SK-N-DZ (cell line): ENCODE measurements around the gene ABCC5.

Experiments
- DNase-seq: peaks from one replicate; pipeline ENCODE4 v3.0.0-alpha.2; 2015; ENCODE audit warnings: low spot score

Gene ABCC5

DNA sequence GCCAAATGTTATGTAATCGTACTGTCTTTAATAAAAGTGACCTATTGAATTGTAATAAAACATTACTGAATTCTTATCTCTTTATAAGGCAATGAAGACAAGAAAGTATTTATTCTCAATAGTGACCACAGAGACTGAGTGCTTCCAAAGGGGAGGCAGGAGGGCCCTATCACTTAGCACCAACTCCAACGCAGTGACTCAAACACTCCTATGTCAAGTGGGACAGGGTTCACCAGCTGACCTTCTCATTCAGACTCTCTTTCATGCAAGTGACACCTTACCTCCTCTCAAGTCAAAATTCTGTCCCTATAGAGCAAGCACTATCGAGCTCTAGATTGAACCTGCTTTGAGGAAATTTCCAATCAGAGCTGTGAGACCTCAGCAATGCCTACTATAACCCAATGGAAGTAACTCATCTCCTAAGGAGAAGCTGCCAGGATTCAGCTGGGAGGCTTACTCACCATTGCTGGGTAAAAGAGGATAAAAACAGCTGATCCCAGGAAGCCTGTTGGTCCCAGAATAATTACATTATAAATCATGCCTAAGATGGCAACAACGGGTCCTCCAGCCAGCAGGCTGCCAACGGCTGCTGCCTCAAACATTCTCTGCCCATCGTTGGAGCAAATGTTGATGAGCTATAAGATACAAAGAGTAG is 35.6 kb downstream of the ABCC5 start:
- no peak for DNase-seq

DNA sequence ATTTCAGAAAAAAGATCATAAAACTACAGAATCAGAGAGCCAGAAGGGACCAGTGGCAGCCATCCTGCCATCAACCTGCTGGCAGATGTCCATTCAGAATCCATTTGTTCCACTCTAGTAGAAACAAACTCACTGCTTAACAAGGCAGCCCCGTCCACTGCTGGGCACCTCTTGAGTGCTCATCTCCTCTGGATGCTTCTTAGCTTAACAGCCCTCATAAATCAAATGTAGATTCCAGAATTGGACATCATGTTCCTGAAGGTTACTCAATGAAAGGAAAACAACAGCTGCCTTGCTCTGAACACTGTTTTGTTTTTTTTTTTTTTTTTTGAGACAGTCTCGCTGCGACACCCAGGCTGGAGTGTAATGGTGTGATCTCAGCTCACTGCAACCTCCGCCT is 37.3 kb downstream of the ABCC5 start:
- no peak for DNase-seq

DNA sequence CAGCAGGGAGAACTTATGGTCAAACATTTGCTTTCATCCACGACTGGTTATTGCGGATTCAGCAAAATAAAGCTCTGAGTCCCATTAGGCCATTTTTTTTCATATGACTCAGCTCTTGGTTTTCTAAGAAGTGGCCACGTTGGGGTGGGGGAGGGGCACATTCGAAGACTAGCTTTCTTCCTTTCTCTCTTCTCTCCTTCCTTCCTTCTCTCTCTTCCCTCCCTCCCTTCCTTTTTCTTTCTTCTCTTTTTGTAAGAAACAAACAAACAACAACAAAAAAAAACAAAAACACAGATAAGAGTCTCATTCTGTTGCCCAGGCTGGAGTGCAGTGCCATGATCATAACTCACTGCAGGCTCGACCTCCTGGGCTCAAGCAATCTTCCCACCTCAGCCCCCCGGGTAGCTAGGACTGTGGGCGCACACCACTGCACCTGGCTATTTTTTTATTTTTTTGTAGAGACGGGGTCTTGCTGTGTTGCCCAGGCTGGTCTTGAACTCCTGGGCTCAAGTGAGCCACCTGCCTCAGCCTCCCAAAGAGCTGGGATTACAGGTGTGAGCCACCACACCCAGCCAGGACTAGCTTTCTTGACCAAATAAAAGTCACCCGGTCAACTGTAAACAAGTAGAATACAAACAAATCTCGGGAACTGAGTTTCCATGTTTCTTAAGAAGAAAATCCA is 41.6 kb downstream of the ABCC5 start:
- no peak for DNase-seq

DNA sequence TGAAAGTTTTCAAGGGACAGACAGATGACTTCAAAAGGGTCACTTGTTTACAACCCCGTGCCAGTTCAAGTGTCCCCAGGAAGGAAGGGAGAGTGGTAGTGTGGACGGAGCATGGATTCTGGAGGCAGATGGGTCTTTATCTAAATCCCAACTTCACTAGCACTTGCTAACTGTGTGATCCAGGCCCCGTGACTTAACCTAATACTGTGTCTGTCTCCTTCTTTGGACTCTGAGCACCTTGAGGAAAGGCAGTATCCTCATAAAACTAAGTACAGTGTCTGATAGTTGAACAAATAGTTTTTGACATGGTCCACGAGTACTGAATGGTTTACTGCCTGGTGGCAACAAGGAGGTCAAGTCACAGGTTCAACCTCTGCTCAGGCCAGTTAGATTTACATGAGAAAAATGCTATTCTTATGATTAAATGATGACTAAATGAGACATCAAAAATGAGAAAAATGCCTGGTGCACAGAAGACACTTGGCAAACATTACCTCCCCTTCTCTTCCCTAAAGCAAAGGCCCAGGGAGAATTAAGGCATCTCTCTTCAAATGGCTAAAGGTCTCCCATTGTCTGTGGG is 48.9 kb downstream of the ABCC5 start:
- no peak for DNase-seq

DNA sequence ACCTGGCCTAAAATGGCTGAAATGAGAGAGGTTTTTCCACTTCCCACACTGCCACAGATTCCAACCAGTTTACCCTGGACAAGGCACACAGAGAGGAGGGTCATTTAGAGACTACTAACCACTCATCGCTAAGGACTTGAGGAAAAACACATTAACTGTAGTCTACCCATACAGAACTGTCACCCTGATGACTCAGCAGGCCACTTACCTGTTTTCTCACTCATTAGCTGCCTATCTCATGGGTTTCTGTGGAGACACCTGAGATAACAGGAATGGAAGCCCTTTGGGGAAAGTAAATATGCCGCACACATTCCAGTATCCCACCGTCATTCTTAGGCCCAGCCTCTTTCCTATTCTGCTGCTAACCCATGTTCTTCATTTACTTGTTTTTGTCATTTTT is 50.0 kb downstream of the ABCC5 start:
- no peak for DNase-seq

DNA sequence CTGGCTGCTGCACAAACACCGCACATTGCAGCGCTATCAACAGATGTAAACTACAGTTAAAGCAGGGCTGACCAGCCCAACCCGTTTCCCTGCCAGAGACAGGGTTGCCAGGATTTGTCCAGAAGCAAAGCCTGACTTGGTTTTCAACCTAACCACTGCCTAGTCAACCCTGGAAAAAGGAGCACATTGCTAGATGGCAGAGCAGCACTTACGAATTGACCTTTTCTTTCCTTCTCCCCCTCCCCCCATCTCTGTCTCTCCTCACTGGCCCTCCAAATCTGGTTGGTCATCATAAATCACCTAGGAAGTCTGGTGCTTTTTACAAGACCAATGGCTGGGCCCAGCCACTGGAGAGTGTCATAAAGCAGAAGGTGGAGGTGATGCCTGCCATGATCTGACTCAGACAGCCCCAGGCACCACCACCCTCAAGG is 51.3 kb downstream of the ABCC5 start:
- no peak for DNase-seq

DNA sequence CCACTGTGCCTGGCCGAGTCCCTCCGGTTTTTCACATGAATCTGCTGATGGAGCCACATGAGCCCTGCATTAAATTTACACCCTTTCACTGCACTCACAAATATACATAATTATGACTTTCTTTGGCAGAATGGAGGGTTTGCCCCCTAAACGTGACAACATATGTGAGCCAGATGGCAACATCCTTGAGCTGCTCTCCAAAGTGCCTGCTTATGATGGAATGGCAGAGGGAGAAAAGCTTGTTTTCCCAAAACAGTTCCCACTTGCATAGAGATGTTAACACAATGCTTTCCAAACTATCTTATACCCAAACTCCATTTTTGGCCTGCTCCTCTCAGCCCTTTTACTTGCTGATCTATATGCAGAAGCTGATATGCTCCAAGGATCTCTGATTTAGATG is 54.9 kb downstream of the ABCC5 start:
- DNase-seq: no peak

DNA sequence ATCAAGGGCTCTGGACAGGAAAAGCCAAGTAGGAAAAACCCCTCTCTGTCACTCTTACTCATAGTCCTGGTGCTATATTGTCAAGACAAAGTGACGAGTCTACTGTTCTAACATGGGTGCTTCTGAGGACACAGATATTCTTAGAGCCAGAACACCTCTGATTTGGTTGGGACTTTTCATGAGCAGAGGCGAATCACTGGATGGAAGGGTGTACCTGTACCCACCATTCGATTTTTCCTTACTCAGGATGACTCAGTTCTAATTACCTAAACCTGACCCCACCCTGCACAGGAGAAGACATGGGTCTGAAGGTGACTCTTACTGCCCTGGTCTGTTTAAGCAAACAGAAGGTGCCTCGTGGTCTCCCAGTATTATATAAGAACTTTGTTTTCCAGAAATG is 58.5 kb downstream of the ABCC5 start:
- DNase-seq: no peak

DNA sequence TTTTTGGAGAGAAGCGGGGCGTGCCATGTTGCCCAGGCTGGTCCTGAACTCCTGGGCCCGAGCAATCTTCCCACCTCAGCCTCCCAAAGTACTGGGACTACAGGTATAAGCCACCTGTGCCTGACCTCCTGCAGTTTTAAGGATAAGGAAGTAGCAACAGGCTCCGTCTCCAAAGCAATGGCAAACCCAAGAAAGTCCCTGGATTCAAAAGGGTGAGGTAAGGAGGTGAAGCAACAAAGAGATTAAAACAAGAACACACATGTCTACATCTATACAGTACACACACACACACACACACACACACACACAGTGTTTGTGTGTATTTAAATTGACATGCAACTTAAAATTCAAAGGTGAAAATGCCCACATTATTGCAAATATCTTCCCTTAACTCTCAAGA is 58.9 kb downstream of the ABCC5 start:
- DNase-seq: no peak

DNA sequence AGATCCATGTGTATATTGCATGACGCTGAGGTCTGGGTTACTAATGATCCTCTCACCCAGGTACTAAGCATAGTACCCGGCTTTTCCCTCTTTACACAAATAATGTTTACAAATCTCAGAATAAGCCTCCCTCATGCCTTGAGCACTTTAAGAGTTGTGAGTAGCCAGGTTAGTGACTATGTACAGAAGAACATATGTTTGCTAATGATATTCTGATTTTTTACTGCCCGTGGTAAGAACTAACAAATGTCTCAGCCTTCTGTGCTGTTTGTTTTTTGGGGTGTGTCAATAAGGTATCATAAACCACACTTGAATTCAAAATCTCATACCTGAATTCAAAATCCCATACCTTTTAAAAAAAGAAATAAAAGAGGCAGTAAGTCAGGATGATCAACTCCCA is 59.5 kb downstream of the ABCC5 start:
- DNase-seq: no peak

DNA sequence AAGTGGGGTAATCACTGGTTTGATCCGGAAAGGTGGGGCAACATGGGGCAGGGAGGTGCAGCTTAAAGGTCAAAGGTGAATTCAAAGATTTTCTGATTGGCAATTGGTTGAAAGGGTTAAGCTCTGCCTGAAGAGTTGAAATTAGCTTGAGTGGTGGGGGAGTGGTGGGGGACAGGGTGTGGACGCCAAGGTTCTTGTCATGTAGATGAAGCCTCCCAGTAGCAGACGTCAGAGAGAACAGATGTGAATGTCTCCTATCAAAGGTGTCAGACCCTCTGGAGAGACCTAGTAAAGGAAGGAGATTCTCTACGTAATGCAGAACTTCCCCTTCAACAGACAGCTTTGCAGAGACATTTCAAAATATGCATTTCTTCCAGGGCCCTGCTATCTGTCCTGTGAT is 62.8 kb downstream of the ABCC5 start:
- DNase-seq: no peak

DNA sequence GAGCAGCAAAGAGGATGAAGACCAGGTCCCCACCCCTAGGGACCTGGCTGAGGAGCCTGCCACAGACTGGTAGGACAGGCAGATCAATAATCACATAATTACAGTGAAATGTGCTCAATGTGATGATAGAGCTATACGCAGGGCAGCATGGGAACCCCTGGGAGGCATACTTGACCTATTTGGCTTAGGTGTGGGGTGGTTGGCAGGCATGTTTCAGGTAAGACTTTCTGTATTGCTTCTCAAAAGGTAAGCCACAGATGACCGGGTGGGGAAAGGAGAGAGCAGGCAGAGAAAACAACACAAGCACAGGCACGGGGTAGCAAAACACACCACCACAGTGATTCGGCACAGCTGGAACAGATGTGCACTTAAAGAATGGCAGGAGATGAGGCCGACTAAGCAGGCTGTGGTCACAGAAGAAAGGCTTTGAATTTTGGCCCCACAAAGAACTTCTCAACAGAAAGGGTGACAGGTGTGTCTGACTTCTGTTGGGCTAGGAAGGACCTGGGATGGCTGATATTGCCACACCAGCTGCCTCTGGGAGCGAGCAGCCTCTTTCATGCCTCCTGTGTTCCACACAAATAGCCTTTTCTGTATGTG is 64.1 kb downstream of the ABCC5 start:
- DNase-seq: no peak

DNA sequence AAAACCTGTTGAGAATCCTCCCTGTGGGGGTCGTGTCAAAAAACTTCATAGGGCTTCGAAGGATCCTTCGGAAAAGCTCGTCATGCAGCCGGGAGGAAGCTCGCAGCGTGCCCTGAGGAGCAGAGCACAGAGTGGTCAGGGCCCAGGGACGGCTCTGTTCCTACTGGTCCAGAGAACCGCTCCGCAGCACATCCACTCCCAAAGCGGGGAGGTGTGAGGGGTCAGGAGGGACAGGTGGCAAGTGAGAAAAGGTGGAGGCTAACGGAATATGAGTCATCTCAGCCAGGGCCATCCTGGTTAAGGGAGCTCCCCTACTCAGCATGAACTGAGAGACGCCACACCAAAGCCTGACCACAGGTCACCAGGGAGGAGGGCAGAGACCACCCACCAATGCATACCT is 66.2 kb downstream of the ABCC5 start:
- DNase-seq: no peak

DNA sequence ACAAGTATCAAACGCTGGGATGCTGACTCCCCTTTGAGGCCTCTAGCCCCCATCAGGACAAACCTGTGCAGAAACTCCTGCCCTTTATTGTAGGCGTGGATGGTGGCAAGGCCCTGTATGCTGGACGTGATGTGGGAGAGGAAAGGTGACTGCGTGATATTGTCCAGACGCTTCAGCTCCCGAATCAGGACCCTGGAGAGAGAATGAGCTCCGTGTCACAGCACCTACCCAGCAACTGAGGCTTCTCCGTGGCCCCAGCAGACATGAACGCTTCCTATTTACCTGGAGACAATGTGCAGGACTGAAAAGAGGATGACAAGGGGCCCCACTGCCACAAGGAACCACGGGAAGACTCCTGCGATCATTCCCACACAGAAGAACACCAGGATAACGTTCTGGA is 68.0 kb downstream of the ABCC5 start:
- no peak for DNase-seq

DNA sequence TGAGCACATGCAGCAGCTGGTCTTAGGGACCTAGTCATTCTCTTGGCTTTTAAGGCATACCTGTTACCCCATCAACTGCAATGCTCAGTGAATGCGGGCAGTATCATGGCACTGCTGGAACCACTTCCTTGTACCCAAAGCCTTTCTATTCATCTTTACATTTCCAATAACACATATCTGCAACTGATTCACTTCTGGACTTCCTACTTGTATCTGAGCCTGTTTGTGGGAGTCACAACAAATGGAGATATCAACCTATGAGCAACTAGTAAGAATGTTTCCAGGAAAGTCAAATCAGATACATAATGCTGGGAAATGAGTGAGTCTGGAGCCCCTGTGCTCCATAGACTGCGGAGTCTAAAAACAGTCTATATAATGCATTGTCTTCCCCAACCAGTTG is 71.6 kb downstream of the ABCC5 start:
- no peak for DNase-seq

DNA sequence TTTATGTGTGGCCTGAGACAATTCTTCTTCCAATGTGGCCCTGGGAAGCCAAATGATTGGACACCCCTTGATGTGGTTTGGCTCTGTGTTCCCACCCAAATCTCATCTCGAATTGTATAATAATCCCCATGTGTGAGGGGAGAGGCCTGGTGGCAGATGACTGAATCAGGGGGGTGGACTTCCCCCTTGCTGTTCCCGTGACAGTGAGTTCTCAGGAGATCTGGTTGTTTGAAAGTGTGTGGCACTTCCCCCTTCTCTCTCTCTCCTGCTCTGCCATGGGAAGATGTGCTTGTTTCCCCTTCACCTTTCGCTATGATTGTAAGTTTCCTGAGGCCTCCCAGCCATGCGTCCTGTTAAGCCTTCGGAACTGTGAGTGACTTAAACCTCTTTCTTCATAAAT is 72.9 kb downstream of the ABCC5 start:
- DNase-seq: no peak

DNA sequence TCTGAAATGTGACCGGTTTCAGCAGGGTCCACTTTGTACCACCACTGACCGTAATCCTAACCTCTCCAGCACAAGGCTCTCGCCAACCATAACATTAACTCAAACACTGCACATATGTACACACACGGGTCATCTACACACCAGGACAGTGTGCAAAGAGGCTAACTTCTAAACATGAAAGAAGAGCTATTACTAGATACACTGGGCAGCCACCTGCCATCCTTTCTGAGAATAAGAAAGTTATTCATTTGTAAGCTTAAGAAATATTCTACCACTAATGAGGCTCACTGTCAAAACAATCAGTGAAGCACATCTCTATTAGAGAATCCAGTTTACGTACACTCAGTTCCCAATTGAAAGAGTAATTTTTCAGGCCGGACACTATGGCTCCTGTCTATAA is 73.9 kb downstream of the ABCC5 start:
- DNase-seq: no peak

DNA sequence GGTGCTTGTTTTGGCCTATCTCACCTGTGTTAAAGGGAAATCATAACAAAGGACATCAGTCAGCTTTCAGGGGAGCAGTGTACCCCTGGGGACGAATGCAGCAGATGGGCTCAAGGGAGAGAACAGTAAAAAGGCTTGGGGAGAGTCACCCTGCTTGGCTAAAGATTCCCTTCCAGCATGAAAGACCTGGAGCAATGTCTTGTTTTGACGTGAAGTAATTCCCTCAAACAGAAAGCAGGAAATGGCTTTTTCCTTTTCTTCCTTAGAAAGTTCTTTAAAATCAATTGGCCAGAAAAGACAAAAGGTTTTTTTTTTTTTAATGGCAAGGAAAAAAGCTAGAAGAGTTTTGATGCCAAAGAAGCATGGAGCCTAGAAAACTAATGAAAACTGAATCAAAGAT is 76.5 kb downstream of the ABCC5 start:
- no peak for DNase-seq

DNA sequence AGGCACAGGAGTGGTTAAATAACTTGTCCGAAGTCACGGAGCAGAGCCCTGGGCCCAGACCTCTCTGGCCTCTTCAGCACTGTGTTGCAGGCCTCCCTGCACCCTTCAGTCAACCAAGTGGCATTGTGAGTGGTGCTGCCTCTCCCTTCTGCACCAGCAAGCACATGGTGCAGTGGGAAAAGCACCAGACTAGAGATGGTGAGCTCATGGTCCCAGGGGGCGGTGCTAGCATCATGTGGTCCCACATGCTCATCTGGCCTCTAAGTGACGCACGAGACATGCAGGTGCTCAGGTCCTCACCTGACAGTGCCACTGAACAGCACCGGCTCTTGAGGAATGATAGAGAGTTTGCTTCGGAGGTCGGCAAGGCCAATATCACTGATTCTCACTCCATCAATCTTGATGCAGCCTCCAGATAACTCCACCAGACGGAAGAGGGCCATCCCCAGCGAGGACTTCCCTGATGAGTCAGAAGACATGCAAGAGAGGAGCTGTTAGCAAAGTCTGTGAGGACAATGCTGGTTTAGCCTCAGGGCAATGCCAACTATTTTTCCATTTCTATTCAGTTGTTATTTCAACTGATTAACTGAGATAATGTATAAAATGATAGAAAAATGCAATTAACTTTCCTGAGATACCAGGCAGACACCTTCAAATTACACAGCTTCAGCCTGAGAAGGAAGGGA is 79.9 kb downstream of the ABCC5 start:
- no peak for DNase-seq

DNA sequence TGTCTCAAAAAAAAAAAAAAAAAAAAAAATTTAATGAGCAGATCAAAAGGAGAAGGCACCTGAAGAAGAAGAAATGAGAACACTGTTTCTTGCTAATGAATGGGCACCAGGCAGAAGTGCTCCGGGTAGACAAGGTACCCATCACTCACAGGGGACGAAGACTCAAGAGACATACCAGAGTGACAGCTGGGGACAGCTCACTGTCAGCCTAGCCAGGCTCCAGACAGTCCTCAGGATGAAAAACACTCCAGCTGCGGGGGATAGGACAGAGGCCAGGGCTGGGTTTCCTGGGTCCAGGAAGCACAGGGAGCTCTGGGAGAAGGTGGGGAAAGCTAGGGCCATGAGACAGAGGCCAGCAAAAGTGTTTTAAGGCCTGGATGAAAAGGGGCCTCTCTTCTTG is 84.5 kb downstream of the ABCC5 start:
- DNase-seq: no peak

DNA sequence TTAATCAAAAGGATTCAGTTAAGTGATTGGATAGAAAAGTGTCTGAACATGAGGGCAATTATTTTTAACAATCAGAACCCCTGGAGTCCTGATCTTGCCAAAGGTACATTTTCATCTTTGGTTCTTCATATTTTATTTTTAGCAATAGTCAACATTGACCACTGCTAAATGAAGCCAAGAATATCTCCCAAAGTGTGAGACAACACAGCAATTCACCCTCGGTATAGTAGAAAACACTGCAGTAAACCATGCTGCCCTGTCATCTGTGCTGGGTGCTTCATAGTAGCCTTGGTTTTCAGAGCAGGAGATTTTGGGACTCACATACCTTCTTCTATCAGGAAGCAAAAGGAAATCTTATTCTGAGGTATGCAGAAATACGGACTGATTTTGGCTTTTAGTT is 85.8 kb downstream of the ABCC5 start:
- DNase-seq: no peak

DNA sequence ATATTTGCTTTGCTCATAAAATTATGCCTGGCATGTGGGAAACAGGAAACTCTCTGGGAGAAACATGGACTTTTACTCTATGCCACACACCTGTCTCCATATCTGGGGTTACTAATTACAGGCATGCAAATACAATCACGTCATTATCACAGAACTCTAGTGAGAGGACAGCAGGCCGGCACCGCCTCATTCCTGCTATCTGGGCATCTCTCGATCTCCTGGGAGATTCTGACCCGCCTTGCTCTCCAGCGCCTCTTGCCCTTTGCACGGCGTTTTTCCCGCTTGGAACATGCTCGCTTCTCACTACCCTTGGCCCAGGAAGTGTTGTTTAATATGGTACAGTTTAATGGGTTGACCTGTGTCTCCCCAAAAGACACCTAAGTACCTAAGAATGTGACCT is 87.6 kb downstream of the ABCC5 start:
- DNase-seq: no peak
